Measurements from ENCODE around the gene TNFRSF1A. TPM values are rescaled to one million over a fixed set of nuclear protein-coding genes. Genes with fewer than 3 reads are reported as not detected.

TNFRSF1A gene
- total and polyA plus RNA-seq, 2 of the 13 experiments (the other 11 are each of a cell fraction or from before 2014, with no cell fraction given), result 41.5 to 61.2 TPM

- TF ChIP-seq PHB2 (IDR thresholded peaks at IDR 0.05; ENCODE audit: partially characterized antibody), result no peak
- peak; percentile 48; the same call in 1 of the 2 replicates for TF ChIP-seq RAD21 (CRISPR knock-in tag; IDR thresholded peaks at IDR 0.05)
- no peak for TF ChIP-seq SALL2 (CRISPR knock-in tag; IDR thresholded peaks at IDR 0.05)
- no peak for TF ChIP-seq ZIK1 (CRISPR knock-in tag; IDR thresholded peaks at IDR 0.05; ENCODE audit: borderline replicate concordance, low read depth)
- TF ChIP-seq SRF (IDR thresholded peaks at IDR 0.05; ENCODE audit: low read depth, low read length), result no peak
- no peak for TF ChIP-seq GZF1 (CRISPR knock-in tag; IDR thresholded peaks at IDR 0.05)
- TF ChIP-seq NFYC (CRISPR knock-in tag; IDR thresholded peaks at IDR 0.05), result no peak
- TF ChIP-seq PAXIP1 (CRISPR knock-in tag; conservative IDR thresholded peaks at IDR 0.05), result 0 out of 2 replicates have a peak, but pooled peaks have one; percentile 8
- no peak for TF ChIP-seq CCAR2 (optimal IDR thresholded peaks at IDR 0.05; ENCODE audit: low read depth, low read length)
- peak; percentile 14 for TF ChIP-seq ASH2L (IDR thresholded peaks at IDR 0.05; ENCODE audit: insufficient read length, low read depth, low read length)
- TF ChIP-seq RCOR2 (CRISPR knock-in tag; IDR thresholded peaks at IDR 0.05), result no peak
- no peak for TF ChIP-seq ZNF563 (CRISPR knock-in tag; IDR thresholded peaks at IDR 0.05)
- TF ChIP-seq, protein P1, sequence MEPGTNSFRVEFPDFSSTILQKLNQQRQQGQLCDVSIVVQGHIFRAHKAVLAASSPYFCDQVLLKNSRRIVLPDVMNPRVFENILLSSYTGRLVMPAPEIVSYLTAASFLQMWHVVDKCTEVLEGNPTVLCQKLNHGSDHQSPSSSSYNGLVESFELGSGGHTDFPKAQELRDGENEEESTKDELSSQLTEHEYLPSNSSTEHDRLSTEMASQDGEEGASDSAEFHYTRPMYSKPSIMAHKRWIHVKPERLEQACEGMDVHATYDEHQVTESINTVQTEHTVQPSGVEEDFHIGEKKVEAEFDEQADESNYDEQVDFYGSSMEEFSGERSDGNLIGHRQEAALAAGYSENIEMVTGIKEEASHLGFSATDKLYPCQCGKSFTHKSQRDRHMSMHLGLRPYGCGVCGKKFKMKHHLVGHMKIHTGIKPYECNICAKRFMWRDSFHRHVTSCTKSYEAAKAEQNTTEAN (CRISPR knock-in tag; conservative IDR thresholded peaks at IDR 0.05), result 0 out of 2 replicates have a peak, but pooled peaks have one; percentile 20
- peak; percentile 54 for TF ChIP-seq SAP130 (CRISPR knock-in tag; IDR thresholded peaks at IDR 0.05; ENCODE audit: low read depth)
- TF ChIP-seq GRHL1 (CRISPR knock-in tag; conservative IDR thresholded peaks at IDR 0.05), result no peak
- no peak for TF ChIP-seq ZNF274 (CRISPR knock-in tag; IDR thresholded peaks at IDR 0.05)
- TF ChIP-seq MAFG (CRISPR knock-in tag; IDR thresholded peaks at IDR 0.05), result peak; percentile 37; the same call in 1 of the 2 replicates
- no peak for TF ChIP-seq ZNF331 (CRISPR knock-in tag; IDR thresholded peaks at IDR 0.05)
- no peak for TF ChIP-seq SP140L (CRISPR knock-in tag; IDR thresholded peaks at IDR 0.05; ENCODE audit: borderline replicate concordance)
- no peak for TF ChIP-seq ZNF652 (CRISPR knock-in tag; IDR thresholded peaks at IDR 0.05; ENCODE audit: borderline replicate concordance, low read depth)
- no peak for TF ChIP-seq MNT (IDR thresholded peaks at IDR 0.05)
These were observed 18.4 kb downstream of the TNFRSF1A start (continued) for GRCh38 chr12:6323340-6323994.
